ENCODE data around the gene SNX17.
"Not testable (repeated sequence)": the region's sequence is repeated elsewhere in the genome, so short reads cannot be mapped to it uniquely, and the experiment has no call there.

SNX17 gene

GRCh38 chr2:27407798-27408491 lies 37.5 kb downstream of the SNX17 start:
- no peak for DNase-seq

GRCh38 chr2:27408601-27409320 lies 38.3 kb downstream of the SNX17 start:
- no peak for DNase-seq

DNA sequence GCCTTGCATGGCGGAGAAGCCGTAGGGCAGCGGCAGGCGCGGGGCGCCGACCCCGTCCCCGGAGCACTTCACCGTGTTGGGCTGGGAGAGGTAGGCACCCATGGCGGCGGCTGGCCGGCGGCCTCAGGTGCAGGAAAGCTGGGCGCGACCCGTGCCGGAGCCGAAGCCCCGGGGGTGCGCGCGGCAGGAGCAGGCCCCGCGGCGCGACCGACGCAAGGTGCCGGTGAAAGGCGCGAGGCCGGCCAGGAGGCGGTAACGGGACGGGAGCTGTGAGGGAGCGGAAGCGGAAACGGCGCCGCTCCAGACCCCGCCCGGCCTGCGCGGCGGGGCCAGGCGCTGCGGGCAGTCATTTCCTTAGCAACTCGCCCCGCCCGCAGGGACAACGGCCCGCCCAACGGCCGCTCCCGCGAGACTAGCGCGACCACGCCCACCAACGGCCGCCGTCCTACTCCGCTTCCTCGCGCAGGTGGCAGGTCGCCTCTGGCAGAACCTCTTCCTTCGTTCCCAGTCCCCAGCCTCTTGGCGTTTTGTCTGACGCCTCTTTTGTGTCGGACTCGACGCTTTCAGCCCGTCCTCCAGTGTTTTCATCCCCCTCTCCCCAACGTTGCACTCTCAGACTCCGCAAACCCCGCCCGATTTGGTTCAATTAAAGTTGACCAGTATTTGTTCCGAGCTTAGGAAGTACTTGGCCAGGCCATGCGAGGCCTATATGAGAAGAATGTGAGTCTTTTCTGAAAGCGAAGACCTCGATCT lies 39.1 kb downstream of the SNX17 start, which contains the start of gene PPM1G:
PPM1G (minus strand) TSS at position 271 of the 753 bp plus-strand sequence; CDS start at position 102, 169 bp downstream.
- peak; percentile 89 for DNase-seq

DNA sequence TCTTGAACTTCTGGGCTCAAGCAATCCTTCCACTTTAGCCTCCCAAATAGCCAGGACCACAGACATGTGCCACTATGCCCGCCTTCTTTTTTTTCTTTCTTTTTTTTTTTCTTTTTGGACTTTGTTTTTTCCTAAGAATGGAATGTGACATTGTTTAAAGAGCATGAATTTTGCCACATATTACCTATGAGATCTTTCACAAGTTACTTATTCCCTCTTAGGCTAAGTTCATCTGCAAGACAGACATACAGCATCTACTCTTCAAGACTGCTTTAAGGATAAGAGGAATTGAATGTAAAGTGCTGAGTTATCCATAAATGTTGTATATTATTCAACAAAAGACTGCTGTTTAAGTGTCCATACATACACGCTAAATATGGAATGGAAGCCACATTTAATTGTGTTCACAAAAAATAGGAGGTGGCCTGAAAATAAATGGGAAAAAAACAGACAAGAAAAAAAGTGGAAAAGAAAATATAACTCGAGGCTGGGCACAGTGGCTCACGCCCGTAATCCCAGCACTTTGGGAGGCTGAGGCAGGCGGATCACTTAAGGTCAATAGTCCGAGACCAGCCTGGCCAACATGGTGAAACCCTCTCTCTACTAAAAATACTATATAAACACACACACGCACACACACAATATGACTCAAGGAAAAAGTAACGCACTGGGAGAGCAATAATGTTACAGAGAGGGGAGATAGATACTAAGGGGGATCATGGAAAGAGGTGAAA lies 42.2 kb downstream of the SNX17 start:
- DNase-seq: no peak

DNA sequence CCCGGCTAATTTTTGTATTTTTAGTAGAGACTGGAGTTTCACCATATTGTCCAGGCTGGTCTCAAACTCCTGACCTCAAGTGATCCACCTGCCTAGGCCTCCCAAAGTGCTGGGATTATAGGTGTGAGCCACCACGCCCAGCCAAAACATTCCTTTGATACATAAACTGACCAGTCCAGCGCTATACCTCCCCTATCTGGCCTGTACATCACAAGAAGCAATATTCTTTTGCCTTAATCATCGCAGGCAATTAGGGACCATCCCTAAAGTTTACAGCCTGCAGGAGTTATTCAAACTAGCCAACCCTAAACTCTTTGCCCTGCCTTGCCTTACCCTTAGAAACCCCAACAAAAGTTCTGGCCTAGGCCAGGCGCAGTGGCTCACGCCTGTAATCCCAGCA lies 45.7 kb downstream of the SNX17 start:
- no peak for DNase-seq

GRCh38 chr2:27420996-27421395 lies 50.6 kb downstream of the SNX17 start:
- no peak for DNase-seq

DNA sequence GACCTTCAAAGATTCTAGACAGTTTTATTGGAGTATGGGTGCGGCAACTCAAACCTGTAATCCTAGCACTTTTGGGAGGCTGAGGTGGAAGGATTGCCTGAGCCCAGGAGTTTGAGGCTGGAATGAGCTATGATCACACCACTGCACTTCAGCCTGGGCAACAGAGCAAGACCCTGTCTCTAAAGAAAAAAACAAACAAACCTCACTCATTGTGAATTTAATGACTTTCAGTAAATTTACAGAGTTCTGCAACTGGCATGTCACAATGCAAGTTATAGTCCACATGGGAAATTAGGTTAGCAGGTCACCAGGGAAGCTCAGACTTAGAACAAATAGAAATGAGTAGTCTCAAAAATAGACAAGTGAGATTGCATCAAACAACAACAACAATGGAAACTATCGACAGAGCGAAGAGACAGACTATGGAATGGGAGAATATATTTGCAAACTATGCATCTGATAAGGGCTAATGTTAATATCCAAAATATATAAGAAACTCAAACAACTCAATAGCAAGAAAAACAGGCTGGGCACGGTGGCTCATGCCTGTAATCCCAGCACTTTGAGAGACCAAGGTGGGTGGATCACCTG lies 51.3 kb downstream of the SNX17 start:
- DNase-seq: no peak

- DNase-seq: no peak
Observed at GRCh38 chr2:27422958-27423357, 52.5 kb downstream of the SNX17 start.

DNA sequence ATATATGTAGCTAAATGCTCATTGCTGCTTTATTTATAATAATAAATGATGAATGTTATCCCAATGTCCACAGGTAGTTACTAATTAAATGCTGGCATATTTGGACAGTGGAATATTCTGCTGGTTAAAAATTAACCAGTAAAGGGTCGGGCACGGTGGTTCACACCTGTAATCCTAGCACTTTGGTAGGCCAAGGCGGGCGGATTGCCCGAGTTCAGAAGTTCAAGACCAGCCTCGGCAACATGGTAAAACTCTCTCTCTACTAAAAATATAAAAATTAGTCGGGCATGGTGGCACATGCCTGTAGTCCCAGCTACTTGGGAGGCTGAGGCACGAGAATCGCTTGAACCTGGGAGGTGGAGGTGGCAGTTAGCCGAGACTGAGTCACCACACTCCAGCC lies 54.6 kb downstream of the SNX17 start:
- not testable (repeated sequence) for DNase-seq
